Lung (tissue), 12 donors: ENCODE results near the gene RTBDN. TPM values are rescaled to one million over a fixed set of nuclear protein-coding genes. Genes with fewer than 3 reads are reported as not detected.

Experiments used
- ATAC-seq: fragments of 200-7000 bp; cut with Tn5 transposase; one replicate; pipeline ENCODE4 v1.9.1; 2020; ENCODE audit warnings: moderate number of reproducible peaks; ENCODE audit not compliant: insufficient read depth, low FRiP score
- DNase-seq, 3 donors: peaks; one replicate each; pipeline ENCODE4 v3.0.0-alpha.2; 2013 to 2017
- H3K27ac ChIP-seq, 2 donors: one replicate each; pipeline ENCODE4 v1.5.1; 2013; ENCODE audit warnings: mild to moderate bottlenecking in 2 of 2, moderate library complexity in 2 of 2, control low read depth in 1 of 2, inconsistent platforms in 1 of 2, low read depth in 1 of 2, low read length in 1 of 2
- H3K27me3 ChIP-seq, 3 donors: one replicate each; pipeline ENCODE4 v1.5.1; 2013; ENCODE audit warnings: low read length in 2 of 3; ENCODE audit not compliant: control insufficient read depth in 3 of 3, insufficient read depth in 3 of 3
- H3K36me3 ChIP-seq, 4 donors: one replicate each; pipeline ENCODE4 v1.5.1; 2013; ENCODE audit warnings: low read length in 4 of 4, mild to moderate bottlenecking in 1 of 4, moderate library complexity in 1 of 4; ENCODE audit not compliant: control insufficient read depth in 4 of 4, insufficient read depth in 4 of 4
- H3K4me1 ChIP-seq, 5 donors: one replicate each; pipeline ENCODE4 v1.5.1; 2013; ENCODE audit warnings: low read length in 5 of 5, mild to moderate bottlenecking in 2 of 5, moderate library complexity in 1 of 5; ENCODE audit not compliant: control insufficient read depth in 5 of 5, insufficient read depth in 5 of 5
- H3K4me3 ChIP-seq: one replicate; pipeline ENCODE4 v1.5.1; 2013; ENCODE audit warnings: mild to moderate bottlenecking, control low read depth, moderate library complexity
- H3K9ac ChIP-seq, 2 donors: one replicate each; pipeline ENCODE4 v1.5.1; 2013; ENCODE audit warnings: low read length in 2 of 2, control low read depth in 1 of 2; ENCODE audit not compliant: insufficient read depth in 1 of 2
- H3K9me3 ChIP-seq, 4 donors: one replicate each; pipeline ENCODE4 v1.5.1; 2013; ENCODE audit warnings: low read length in 3 of 4, mild to moderate bottlenecking in 1 of 4, moderate library complexity in 1 of 4; ENCODE audit not compliant: control insufficient read depth in 4 of 4, insufficient read depth in 3 of 4
- CTCF ChIP-seq: IDR thresholded peaks from 2 replicates; pipeline ENCODE4 v1.5.1; 2012; ENCODE audit warnings: mild to moderate bottlenecking; ENCODE audit errors: control extremely low read depth, extremely low read depth
- WGBS, 2 donors: extraction: QIAGEN DNeasy Blood & Tissue Kit; methylation state at CpG; one replicate each; pipeline ENCODE4 v1.1.7; 2013; 5-methylcytosine and 5-hydroxymethylcytosine counted together
- polyA plus RNA-seq, 2 donors: library from polyadenylated mRNA; stranded (reverse); fragments of 200-250 nt; gene quantifications; one replicate each; pipeline ENCODE4 v1.2.1, GENCODE V29; 2013
- total RNA-seq, 2 donors: library from RNA; depleted of rRNA in 1 of 2; stranded (reverse); fragments of >200 nt in 1 of 2; gene quantifications; one replicate each; pipeline ENCODE4 v1.2.1, GENCODE V29; 2014 to 2021
- donor health status: control.
- donor health status: control.
- donor health status: Bipolar disorder and iron deficiency.
- donor health status: healthy.
- donor health status: DM: yes; HTN: yes; CAD: no.

RTBDN gene
- total and polyA plus RNA-seq, 4 donors = not detected

GRCh38 chr19:12833418-12833737, 1.0 kb downstream of the RTBDN start:
- peaks cover 0 to 9% (median 0%) of the 10 kb centered on the region in 5 donors for H3K4me1 ChIP-seq
- no peak for TF ChIP-seq CTCF
- H3K9ac ChIP-seq = no peak overlapping the region
- no peak overlapping the region for H3K4me3 ChIP-seq
- no peak for DNase-seq
- peaks cover 0 to 60% (median 58%) of the 10 kb centered on the region in 3 donors for H3K27me3 ChIP-seq
- peaks cover 0 to 4% (median 0%) of the 10 kb centered on the region in 4 donors for H3K9me3 ChIP-seq
- H3K27ac ChIP-seq = no peak overlapping the region
- 0 to 2% methylated on average over 3 to 5 of the region's 5 CpGs for WGBS, 2 donors
- no peak for ATAC-seq
- no peaks in the 10 kb centered on the region for H3K36me3 ChIP-seq

GRCh38 chr19:12828494-12828893, 5.9 kb downstream of the RTBDN start:
- Histone ChIP-seq H3K27me3 (peaks cover 5 to 24% (median 21%) of the 10 kb centered on the region in 3 donors), H3K27ac (no peak overlapping the region), H3K4me1 (peaks cover 0 to 10% (median 0%) of the 10 kb centered on the region in 5 donors), H3K9me3 (no peaks in the 10 kb centered on the region), H3K36me3 (no peaks in the 10 kb centered on the region), H3K9ac (no peak overlapping the region), H3K4me3 (no peak overlapping the region)
- WGBS, 2 donors = 6 to 8% methylated on average over 23 of the region's 23 CpGs
- ATAC-seq = no peak
- DNase-seq = peak in 1 of 3 donors; percentile 31
- TF ChIP-seq CTCF = no peak

GRCh38 chr19:12825254-12826131, 8.9 kb downstream of the RTBDN start:
- Histone ChIP-seq H3K36me3 (no peaks in the 10 kb centered on the region), H3K27me3 (peaks cover 5 to 10% (median 5%) of the 10 kb centered on the region in 3 donors), H3K4me1 (peaks cover 0 to 8% (median 0%) of the 10 kb centered on the region in 5 donors), H3K27ac (no peak overlapping the region), H3K4me3 (no peak overlapping the region), H3K9ac (no peak overlapping the region), H3K9me3 (peaks cover 0 to 4% (median 1%) of the 10 kb centered on the region in 4 donors)
- ATAC-seq = no peak
- no peak for TF ChIP-seq CTCF
- 5 to 7% methylated on average over 41 to 46 of the region's 46 CpGs for WGBS, 2 donors
- DNase-seq = peak in 2 of 3 donors; percentile 13 to 48
